B cell (primary cell): Measurements from ENCODE around the gene GRK1. TPM values are rescaled to one million over a fixed set of nuclear protein-coding genes. Genes with fewer than 3 reads are reported as not detected.

Experiments
- ATAC-seq: fragments of 200-7000 bp; cut with Tn5 transposase; one replicate; pipeline ENCODE4 v1.10.0; 2021; ENCODE audit warnings: low read depth, mild to moderate bottlenecking, moderate number of reproducible peaks, moderate library complexity
- CTCF ChIA-PET: fragments of 350-600 bp; sonication (Branson Sonifier 250); formaldehyde crosslinking; loops from one replicate; lab custom pipeline; 2021; ENCODE audit warnings: antibody characterized with exemption, inconsistent platforms; lab: Charles Lee
- POLR2A ChIA-PET: fragments of 350-600 bp; sonication (Branson Sonifier 250); formaldehyde crosslinking; loops from one replicate; lab custom pipeline; 2021; ENCODE audit warnings: antibody characterized with exemption; lab: Charles Lee
- DNase-seq: peaks from one replicate; pipeline ENCODE4 v3.0.0; 2013
- H2AFZ ChIP-seq: 2 replicates; pipeline ENCODE4 v1.6.1; 2012; ENCODE audit warnings: mild to moderate bottlenecking, low read depth, low read length; ENCODE audit not compliant: insufficient read depth, poor library complexity, severe bottlenecking
- H3K27ac ChIP-seq, 2 donors: 1 replicate in 1 of 2; 2 replicates in 1 of 2; pipeline ENCODE4 v1.5.1; 2012 to 2013; ENCODE audit warnings: low read length in 2 of 2, mild to moderate bottlenecking in 2 of 2, moderate library complexity in 1 of 2
- H3K27me3 ChIP-seq, 4 experiments: fragments of 200-600 bp in 1 of 4; sonication (generic) in 1 of 4; replicated peaks in 1 of 4; 1 replicate in 2 of 4; 2 replicates in 2 of 4; pipeline versions ENCODE4 v1.6.1 to v1.7.0; 2013 to 2016; ENCODE audit warnings: low read length in 3 of 4, mild to moderate bottlenecking in 2 of 4, mixed read lengths in 1 of 4, moderate library complexity in 1 of 4; ENCODE audit not compliant: insufficient read depth in 4 of 4, control insufficient read depth in 3 of 4; ENCODE audit errors: control extremely low read depth in 1 of 4
- H3K36me3 ChIP-seq, 2 experiments: replicated peaks in 1 of 2; 1 replicate in 1 of 2; 2 replicates in 1 of 2; pipeline versions ENCODE4 v1.6.1 to v1.7.1; 2013; ENCODE audit warnings: low read length in 1 of 2; ENCODE audit not compliant: insufficient read depth in 2 of 2, control insufficient read depth in 1 of 2; ENCODE audit errors: control extremely low read depth in 1 of 2, extremely low read depth in 1 of 2
- H3K4me1 ChIP-seq, 2 donors: fragments of 200-600 bp in 1 of 2; sonication (generic) in 1 of 2; 1 replicate in 1 of 2; 2 replicates in 1 of 2; pipeline versions ENCODE4 v1.5.1 to v1.6.1; 2013 to 2017; ENCODE audit warnings: low read length in 2 of 2; ENCODE audit not compliant: control insufficient read depth in 2 of 2, insufficient read depth in 2 of 2
- H3K4me2 ChIP-seq: replicated peaks from 2 replicates; pipeline ENCODE3; 2012; ENCODE audit warnings: mild to moderate bottlenecking, low read depth, low read length; ENCODE audit not compliant: poor library complexity, severe bottlenecking
- H3K4me3 ChIP-seq, 5 experiments: fragments of 200-600 bp in 1 of 5; sonication (generic) in 1 of 5; 1 replicate in 3 of 5; 2 replicates in 2 of 5; pipeline versions ENCODE4 v1.5.1 to v1.7.0; 2011 to 2016; ENCODE audit warnings: low read length in 4 of 5, mild to moderate bottlenecking in 4 of 5, low read depth in 2 of 5, control low read depth in 1 of 5, moderate library complexity in 1 of 5; ENCODE audit not compliant: insufficient read depth in 1 of 5; ENCODE audit errors: control extremely low read depth in 1 of 5, extremely low read depth in 1 of 5
- H3K79me2 ChIP-seq: fragments of 200-600 bp; sonication (generic); one replicate; pipeline ENCODE4 v1.6.0; 2016; ENCODE audit warnings: low read length; ENCODE audit not compliant: control insufficient read depth, insufficient read depth
- H3K9ac ChIP-seq: fragments of 200-600 bp; sonication (generic); 2 replicates; pipeline ENCODE4 v1.6.1; 2017; ENCODE audit warnings: mild to moderate bottlenecking, low read length, moderate library complexity
- H3K9me3 ChIP-seq, 3 donors: one replicate each; pipeline versions ENCODE4 v1.6.1 to v1.7.1; 2013; ENCODE audit warnings: low read length in 2 of 3; ENCODE audit not compliant: control insufficient read depth in 2 of 3, insufficient read depth in 1 of 3; ENCODE audit errors: control extremely low read depth in 1 of 3
- H4K20me1 ChIP-seq: 2 replicates; pipeline ENCODE4 v1.6.0; 2012; ENCODE audit warnings: mild to moderate bottlenecking, low read length; ENCODE audit not compliant: insufficient read depth, control insufficient read depth, poor library complexity, severe bottlenecking
- H3K27ac Mint-ChIP-seq: one replicate; pipeline ENCODE4 v1.8.0; 2021; ENCODE audit warnings: mixed read lengths
- H3K27me3 Mint-ChIP-seq: one replicate; pipeline ENCODE4 v1.8.0; 2021; ENCODE audit warnings: mixed read lengths
- H3K4me1 Mint-ChIP-seq: one replicate; pipeline ENCODE4 v1.8.0; 2021; ENCODE audit warnings: mixed read lengths
- H3K4me3 Mint-ChIP-seq: one replicate; pipeline ENCODE4 v1.8.0; 2021; ENCODE audit warnings: mixed read lengths
- H3K9me3 Mint-ChIP-seq: one replicate; pipeline ENCODE4 v1.8.0; 2022; ENCODE audit warnings: mixed read lengths; ENCODE audit not compliant: insufficient read depth
- EZH2 ChIP-seq: IDR thresholded peaks from 2 replicates; pipeline ENCODE4 v1.6.1; 2012; ENCODE audit warnings: borderline replicate concordance, low read depth, mild to moderate bottlenecking, moderate library complexity, low read length; ENCODE audit not compliant: insufficient read depth, poor library complexity, severe bottlenecking
- WGBS: methylation state at CpG from one replicate; pipeline ENCODE4 v1.1.5; 2013; ENCODE audit warnings: missing lambda C conversion rate; ENCODE audit not compliant: insufficient coverage; 5-methylcytosine and 5-hydroxymethylcytosine counted together
- intact Hi-C: fragments of 100-400 bp; cut with micrococcal nuclease; formaldehyde crosslinking; loops from one replicate; pipeline ENCODE4 v1.10.0; 2022
- polyA plus RNA-seq: library from polyadenylated mRNA; depleted of rRNA; stranded (reverse); fragments of >200 nt; gene quantifications from 2 replicates; pipeline ENCODE4 v1.2.3, GENCODE V29; 2012
- total RNA-seq, 2 donors: library from RNA; stranded (reverse); fragments of 120-200 nt in 1 of 2; gene quantifications; 1 replicate in 1 of 2; 2 replicates in 1 of 2; pipeline versions ENCODE4 v1.2.3 to v1.2.4, GENCODE V29; 2013 to 2022
- TF ChIP-seq, protein P1 (sequence below): fragments of 200-600 bp; IDR thresholded peaks from one replicate; pipeline ENCODE4 v1.8.0; 2022; ENCODE audit warnings: antibody characterized with exemption, mild to moderate bottlenecking

Gene GRK1
- total and polyA plus RNA-seq, 2 donors (not counting 1 experiment from before 2014, with no cell fraction given), result not detected

DNA sequence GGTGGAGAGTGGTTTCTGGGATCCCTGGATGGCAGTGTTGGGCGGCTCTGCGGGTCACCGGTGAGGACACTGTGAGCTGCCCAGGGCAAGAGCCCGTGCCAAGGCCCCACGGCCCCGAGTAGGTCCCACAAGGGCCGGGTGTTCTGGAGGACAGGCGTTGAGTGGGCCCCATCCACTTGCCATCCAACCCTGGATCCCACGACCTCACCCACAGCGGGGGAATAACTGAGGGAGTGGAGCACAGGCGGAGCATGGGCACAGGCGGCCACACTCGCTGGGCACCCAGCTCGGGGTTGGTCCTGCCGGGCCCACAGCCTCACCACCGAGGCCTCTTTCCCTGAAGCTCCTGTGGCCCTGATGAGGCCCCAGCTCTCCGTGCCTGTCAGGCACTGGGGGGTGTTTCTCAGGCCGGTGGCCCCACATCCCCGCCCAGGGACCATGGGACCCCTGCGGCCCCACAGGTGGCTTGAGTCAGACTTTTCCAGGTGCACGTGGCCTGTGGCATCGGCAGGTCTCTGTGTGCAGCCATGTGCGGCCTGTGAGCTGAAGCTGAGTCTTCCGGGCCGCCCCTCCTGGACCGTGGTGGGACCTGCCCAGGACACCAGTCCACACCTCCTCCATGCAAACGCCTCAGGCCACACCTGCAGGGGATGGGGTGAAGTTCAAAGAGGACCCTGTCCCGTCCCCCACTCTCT is 108.6 kb downstream of the GRK1 start:
- CTCF ChIA-PET, result no interaction called here
- Histone ChIP-seq H2AFZ (no peak overlapping the region), H3K79me2 (no peaks in the 10 kb centered on the region), H3K9me3 (peaks cover 0 to 19% (median 0%) of the 10 kb centered on the region in 3 donors), H3K36me3 (no peaks in the 10 kb centered on the region), H3K4me1 (no peaks in the 10 kb centered on the region), H3K4me2 (no peak overlapping the region), H3K27me3 (peaks cover 0 to 15% (median 4%) of the 10 kb centered on the region in 4 experiments), H3K9ac (no peak overlapping the region), H4K20me1 (no peaks in the 10 kb centered on the region), H3K27ac (no peak overlapping the region), H3K4me3 (no peak overlapping the region)
- Mint-ChIP-seq H3K27ac (no peak overlapping the region), H3K4me1 (no peaks in the 10 kb centered on the region), H3K4me3 (no peak overlapping the region), H3K9me3 (peaks cover 5% of the 10 kb centered on the region), H3K27me3 (peaks cover 25% of the 10 kb centered on the region)
- DNase-seq (no peak), ATAC-seq (no peak)
- POLR2A ChIA-PET, result no interaction called here
- WGBS, result 92% methylated on average over 27 of the region's 28 CpGs
- TF ChIP-seq, protein P1, sequence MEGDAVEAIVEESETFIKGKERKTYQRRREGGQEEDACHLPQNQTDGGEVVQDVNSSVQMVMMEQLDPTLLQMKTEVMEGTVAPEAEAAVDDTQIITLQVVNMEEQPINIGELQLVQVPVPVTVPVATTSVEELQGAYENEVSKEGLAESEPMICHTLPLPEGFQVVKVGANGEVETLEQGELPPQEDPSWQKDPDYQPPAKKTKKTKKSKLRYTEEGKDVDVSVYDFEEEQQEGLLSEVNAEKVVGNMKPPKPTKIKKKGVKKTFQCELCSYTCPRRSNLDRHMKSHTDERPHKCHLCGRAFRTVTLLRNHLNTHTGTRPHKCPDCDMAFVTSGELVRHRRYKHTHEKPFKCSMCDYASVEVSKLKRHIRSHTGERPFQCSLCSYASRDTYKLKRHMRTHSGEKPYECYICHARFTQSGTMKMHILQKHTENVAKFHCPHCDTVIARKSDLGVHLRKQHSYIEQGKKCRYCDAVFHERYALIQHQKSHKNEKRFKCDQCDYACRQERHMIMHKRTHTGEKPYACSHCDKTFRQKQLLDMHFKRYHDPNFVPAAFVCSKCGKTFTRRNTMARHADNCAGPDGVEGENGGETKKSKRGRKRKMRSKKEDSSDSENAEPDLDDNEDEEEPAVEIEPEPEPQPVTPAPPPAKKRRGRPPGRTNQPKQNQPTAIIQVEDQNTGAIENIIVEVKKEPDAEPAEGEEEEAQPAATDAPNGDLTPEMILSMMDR, result no peak
- no peak for TF ChIP-seq EZH2
- intact Hi-C loops, result no loop called here
